Activated CD8-positive, alpha-beta memory T cell treated with anti-CD3 and anti-CD28 coated beads for 36 hours (primary cell): Measurements from ENCODE around the gene ZBTB40. TPM values are rescaled to one million over a fixed set of nuclear protein-coding genes. Genes with fewer than 3 reads are reported as not detected.

ENCODE experiments used
- CTCF ChIA-PET: fragments of 350-600 bp; sonication (Branson Sonifier 250); formaldehyde crosslinking; loops from one replicate; lab custom pipeline; 2021; ENCODE audit warnings: antibody characterized with exemption; lab: Charles Lee
- POLR2A ChIA-PET: fragments of 350-600 bp; sonication (Branson Sonifier 250); formaldehyde crosslinking; loops from one replicate; lab custom pipeline; 2021; ENCODE audit warnings: antibody characterized with exemption; lab: Charles Lee
- total RNA-seq, 2 experiments: library from RNA; stranded (reverse); gene quantifications; one replicate each; pipeline ENCODE4 v1.2.3, GENCODE V29; 2021

ZBTB40 gene
- total RNA-seq, 2 experiments from 2014 or later = 20.8 to 22.1 TPM

- ChIA-PET CTCF (interaction anchor here (0.7 kb wide), 1 partner anchor 505 kb away, joined by 3 read pairs; no protein-coding TSS in a partner anchor), POLR2A (no interaction called here)
Measured at GRCh38 chr1:22461100-22461499, 9.4 kb downstream of the ZBTB40 start.

DNA sequence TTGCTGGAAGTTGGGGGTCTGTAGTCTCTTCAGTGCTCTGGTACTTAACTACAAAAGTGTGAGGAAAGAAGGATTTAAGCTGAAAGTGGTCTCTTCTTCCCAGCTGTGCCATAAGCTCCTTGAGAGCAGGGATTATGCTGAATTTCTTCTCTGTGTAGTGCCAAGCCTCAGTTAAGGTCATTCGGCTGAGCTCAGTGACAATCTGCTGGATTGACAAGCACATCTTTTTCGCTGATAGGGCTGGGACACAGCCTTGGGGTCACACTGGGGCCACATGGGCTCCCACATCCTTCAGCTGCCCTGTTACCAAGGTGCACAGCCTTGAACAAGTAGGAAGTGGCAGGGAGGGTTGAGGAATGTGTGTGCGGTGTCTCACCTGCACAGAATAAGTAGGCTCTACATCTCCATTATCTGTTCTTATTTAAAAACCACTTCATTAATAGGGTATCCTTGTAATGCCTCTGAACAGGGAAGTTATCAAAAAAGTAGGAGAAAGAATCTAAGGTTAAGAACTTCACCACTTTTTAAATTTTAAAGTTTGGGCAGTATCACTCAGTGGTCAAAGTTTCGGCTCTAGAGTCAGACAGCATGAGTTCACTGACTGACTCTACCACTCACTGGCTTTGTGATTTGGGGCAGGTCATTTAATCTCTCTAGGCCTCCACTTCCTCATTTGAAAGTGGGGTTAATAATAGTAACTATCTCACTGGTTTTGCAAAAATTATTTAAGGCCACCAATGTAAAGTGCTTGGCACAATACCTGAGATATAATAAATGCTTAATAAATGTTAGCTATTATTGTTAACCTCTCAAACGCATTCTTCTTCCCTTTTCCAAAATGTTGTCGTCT lies 10.3 kb downstream of the ZBTB40 start:
- ChIA-PET CTCF (interaction anchor here (0.7 kb wide), 2 partner anchors 42 to 504 kb away, joined by 3 read pairs; no protein-coding TSS in a partner anchor), POLR2A (no interaction called here)

- POLR2A ChIA-PET = no interaction called here
- CTCF ChIA-PET = no interaction called here
Measured at GRCh38 chr1:22462928-22463327, 11.3 kb downstream of the ZBTB40 start.

DNA sequence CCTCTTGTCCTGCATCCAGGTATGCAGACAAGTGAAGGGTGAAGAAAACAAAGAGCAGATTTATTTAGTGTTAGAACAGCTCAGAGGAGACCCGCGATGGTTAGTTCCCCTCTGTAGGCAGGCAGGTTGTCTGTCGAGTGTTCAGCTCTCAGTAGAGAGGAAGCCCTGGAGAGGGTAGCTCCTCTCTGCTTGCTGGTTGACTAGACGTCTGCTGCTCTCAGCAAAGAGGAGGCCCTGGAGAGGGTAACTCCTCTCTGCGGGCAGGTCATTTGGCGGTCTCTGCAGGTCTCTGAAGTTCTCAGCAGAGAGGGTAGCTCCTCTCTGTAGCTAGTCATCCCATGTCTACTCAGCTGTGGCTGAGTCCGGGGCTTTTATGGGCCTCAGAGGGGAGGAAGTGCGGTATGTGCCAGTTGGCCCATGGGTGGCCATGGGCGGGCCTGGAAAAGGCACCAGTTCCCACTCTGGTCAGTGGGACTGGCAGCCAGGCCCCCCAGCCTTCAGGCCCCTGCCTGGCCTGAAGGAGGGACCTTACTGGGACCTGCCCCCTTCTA lies 13.4 kb downstream of the ZBTB40 start:
- ChIA-PET POLR2A (no interaction called here), CTCF (no interaction called here)

DNA sequence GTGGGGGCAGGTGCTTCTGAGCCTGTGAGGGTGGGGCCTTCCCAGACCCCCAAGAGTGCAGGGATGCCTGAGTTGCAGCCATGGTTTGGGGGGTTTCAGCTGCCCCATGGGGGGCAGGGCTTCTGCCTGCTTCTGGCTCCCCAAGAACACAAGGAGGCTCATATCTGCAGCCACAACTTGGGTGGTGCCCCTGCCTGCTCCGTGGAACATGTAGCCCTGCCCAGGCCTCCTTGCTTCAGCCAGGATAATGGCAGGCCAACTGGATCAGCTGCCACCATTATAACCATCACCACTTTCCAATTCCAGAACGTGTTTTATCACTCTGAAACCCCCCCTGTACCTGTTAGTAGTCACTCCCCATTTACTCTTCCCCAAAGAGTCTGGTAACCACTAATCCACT lies 14.0 kb downstream of the ZBTB40 start:
- POLR2A ChIA-PET = no interaction called here
- CTCF ChIA-PET = no interaction called here

DNA sequence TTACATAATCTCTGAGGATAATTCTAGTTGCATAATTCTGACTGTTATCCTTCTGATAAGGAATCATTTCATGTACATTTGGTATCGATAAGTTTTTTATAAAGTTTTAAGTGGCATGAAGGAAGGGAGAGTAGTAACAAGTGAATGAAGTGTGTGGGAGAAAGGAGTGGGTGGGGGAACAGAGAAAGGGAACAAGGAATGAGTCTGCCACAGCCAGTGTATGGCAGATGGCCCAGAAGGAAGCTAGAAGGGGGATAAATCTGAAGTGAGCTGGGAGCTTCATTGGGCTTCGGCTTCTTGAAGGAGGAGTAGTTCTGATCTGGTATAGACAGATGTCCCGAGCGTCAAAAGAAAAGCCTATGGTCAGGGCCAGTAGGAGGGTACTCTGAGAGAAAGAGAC lies 18.6 kb downstream of the ZBTB40 start:
- ChIA-PET CTCF (no interaction called here), POLR2A (no interaction called here)

DNA sequence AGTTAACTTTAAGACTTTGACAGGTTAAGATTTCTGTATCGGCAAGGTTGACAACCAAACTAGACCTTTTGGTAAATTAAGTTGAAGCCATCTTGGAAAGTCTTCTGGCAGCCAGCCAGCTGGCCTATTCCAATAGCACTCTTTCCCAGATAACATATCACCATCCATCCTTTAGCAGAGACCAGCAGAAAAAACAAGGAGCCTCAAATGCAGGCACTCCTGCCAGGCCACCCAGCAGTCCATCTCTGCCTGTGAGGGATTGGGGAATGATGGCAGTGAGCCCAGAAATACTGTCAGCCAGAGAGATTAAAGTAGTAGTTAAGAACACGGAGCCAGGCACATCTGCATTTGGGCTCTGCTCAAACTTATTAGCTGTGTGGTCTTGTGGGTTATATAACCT lies 19.4 kb downstream of the ZBTB40 start:
- ChIA-PET CTCF (no interaction called here), POLR2A (no interaction called here)

- CTCF ChIA-PET = no interaction called here
Measured at GRCh38 chr1:22471610-22472009, 20.0 kb downstream of the ZBTB40 start.

DNA sequence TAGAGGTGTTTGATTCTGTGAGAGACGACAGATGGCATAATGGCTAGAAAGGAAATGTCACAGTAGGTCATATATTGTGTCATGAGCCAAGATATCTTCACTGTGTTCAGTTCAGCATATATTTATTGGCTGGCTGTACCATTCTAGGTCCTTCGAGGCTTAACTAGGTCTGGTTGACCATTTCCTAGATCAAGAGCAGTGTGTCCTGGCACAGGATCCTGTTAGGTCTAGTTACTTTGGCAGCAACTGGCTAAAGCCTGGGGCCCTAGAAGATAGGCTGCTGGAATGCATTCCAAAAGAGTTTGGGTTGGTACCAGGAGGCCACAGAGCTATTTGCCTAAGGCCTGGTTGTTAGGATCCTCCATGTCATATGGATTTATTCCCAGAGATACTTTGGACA lies 20.9 kb downstream of the ZBTB40 start:
- ChIA-PET CTCF (no interaction called here), POLR2A (no interaction called here)

More at GRCh38 chr1:22471610-22472009, 20.0 kb downstream of the ZBTB40 start:
- POLR2A ChIA-PET = no interaction called here

DNA sequence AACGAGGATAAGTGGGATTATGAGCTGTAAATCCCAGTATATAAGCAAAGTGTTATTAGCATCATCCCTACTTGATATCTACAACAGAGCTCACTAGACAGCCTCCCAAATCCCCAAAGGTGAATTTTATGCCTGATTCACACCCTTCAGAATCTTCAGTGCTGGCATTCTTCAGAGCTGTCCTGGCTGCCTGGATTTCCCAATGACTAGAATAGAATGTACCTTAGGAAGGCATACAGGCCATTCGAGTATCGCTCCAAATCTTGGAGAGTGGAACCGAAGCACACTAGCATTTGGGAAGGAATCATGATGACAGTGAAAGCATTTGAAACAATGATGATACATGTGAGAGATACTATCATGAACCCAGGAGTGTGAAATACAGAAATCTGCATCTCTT lies 22.3 kb downstream of the ZBTB40 start:
- CTCF ChIA-PET = interaction anchor here (0.6 kb wide), 1 partner anchor 112 kb away, joined by 5 read pairs; no protein-coding TSS in a partner anchor

GRCh38 chr1:22476566-22476965 lies 24.9 kb downstream of the ZBTB40 start:
- POLR2A ChIA-PET = no interaction called here

More for the DNA sequence above, 22.3 kb downstream of the ZBTB40 start:
- POLR2A ChIA-PET = no interaction called here

GRCh38 chr1:22483121-22483520 lies 31.5 kb downstream of the ZBTB40 start:
- POLR2A ChIA-PET = no interaction called here
- CTCF ChIA-PET = interaction anchor here (0.7 kb wide), 1 partner anchor 50 kb away, joined by 4 read pairs; no protein-coding TSS in a partner anchor

More at GRCh38 chr1:22476566-22476965, 24.9 kb downstream of the ZBTB40 start:
- CTCF ChIA-PET = no interaction called here

DNA sequence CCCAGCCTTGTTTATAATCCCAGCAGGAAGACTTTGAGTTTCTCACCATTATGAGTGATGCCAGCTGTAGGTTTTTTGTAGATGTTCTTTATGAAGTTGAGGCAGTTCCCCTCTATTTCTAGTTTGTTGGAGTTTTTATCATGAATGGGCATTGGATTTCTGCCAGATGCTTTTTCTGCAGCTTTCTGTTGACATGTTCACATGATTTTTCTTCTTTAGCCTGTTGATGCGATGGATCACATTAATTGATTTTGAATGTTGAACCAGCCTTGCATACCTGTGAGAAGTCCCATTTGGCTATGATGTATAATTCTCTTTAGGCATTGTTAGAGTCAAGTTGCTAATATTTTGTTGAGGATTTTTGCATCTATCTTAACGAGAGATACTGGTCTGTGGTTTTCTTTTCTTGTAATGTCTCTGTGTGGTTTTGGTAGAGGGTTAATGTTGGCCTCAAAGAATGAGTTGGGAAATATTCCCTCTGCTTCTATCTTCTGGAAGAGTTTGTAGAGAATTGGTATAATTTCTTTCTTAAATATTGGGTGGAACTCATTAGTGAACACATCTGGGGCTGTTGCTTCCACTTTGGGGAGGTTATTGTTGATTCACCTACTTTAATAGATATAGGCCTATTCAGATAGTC lies 33.2 kb downstream of the ZBTB40 start:
- POLR2A ChIA-PET = no interaction called here

GRCh38 chr1:22485431-22485830 lies 33.8 kb downstream of the ZBTB40 start:
- CTCF ChIA-PET = no interaction called here
- POLR2A ChIA-PET = no interaction called here

More for the DNA sequence above, 33.2 kb downstream of the ZBTB40 start:
- CTCF ChIA-PET = no interaction called here

DNA sequence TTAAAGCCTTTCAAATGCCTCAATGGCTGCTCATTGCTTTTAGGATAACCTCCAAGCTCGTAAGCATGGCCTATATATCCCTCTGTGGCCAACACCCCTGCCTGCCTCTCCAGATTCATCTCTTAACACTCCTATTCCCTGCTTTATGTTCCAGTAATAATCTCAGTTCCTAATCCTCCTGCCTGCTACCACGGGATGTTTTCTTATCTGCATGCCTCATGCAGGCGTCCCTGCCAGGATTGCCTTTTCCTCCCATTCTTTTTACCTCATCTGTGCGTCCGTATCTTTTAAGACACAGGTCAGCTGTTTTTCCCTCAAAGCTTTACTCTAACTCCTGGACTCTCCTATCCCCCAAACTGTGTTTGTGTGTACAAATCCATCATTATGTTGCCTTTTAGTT lies 36.1 kb downstream of the ZBTB40 start:
- POLR2A ChIA-PET = no interaction called here
- CTCF ChIA-PET = no interaction called here

DNA sequence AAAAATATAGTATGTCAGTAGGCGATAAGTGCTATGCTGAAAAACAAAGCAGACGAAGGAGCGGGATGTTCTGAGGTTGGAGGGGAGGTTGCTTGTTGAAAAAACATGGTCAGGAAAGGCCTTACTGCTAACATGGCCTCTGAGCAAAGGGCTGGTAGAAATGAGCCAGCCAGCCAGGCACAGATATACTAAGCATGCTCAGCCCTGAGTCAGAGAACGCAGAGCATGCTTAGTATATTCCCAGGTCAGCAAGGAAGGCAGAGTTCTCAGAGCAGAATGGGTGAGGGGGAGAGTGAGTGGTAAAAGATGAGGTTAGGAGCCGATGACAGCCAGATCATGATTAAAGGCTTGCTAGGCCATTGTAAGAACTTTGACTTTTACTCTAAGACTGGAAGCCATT lies 36.7 kb downstream of the ZBTB40 start:
- POLR2A ChIA-PET = no interaction called here
- CTCF ChIA-PET = no interaction called here

- ChIA-PET POLR2A (no interaction called here), CTCF (no interaction called here)
Measured at GRCh38 chr1:22489278-22489677, 37.6 kb downstream of the ZBTB40 start.

DNA sequence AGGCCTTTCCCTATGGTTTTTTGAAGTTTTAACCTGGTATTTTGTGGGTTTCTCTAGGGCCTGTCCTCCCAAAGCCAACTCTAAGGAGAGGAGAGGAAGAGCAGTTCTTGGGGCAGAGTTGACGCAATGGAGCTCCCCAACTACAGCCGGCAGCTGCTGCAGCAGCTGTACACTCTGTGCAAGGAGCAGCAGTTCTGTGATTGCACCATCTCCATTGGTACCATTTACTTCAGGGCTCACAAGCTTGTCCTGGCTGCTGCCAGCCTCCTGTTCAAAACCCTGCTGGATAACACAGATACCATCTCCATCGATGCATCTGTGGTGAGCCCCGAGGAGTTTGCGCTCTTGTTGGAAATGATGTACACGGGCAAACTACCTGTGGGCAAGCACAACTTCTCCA lies 38.2 kb downstream of the ZBTB40 start:
- ChIA-PET CTCF (no interaction called here), POLR2A (no interaction called here)

- CTCF ChIA-PET = no interaction called here
- POLR2A ChIA-PET = no interaction called here
Measured at GRCh38 chr1:22490309-22490708, 38.7 kb downstream of the ZBTB40 start.

DNA sequence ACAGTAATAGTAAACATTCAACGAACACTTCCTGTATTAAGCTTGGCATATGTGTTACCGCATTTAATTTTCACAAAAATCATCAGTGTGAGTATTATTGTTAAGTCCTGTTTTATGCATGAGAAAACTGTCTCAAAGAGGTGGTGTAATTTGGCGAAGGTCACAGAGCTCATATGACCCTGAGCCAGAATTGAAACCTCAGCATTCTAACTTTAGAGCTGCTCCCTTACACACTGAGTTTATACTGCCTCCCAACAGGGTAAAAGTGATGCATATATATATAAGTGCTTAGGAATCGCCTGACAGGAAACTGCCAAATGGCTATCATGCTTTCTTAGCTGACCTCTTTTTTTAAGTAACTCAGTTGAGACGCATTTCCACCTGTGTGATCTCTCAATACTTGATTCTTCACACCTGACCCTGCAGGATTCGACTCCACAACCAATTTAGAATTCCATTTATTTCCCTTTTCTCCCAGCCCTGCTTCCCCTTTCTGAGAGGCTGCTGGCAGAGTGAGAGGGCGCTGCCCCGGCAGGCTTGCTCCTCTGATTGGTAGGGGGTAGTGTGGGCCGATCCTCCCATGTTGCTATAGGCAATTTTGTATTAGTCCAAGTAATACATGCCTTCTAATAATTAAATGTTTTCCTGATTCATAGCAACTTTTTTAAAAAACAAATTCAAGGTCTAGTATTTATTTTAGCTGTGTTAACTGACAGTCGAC lies 40.5 kb downstream of the ZBTB40 start:
- ChIA-PET POLR2A (no interaction called here), CTCF (no interaction called here)
